ENCODE data around the gene HPX.

HPX gene

GRCh38 chr11:6459099-6459450, 18.3 kb upstream of the HPX start:
- no peak for DNase-seq

GRCh38 chr11:6458352-6459098, 17.7 kb upstream of the HPX start:
- no peak for DNase-seq

- no peak for DNase-seq
Measured at GRCh38 chr11:6457581-6458320, 17.0 kb upstream of the HPX start.

GRCh38 chr11:6456361-6457073, 15.7 kb upstream of the HPX start:
- DNase-seq = no peak

GRCh38 chr11:6455070-6455469, 14.3 kb upstream of the HPX start:
- DNase-seq = no peak

- no peak for DNase-seq
Measured at GRCh38 chr11:6453152-6453551, 12.4 kb upstream of the HPX start.

GRCh38 chr11:6452219-6452618, 11.4 kb upstream of the HPX start:
- DNase-seq = no peak

- no peak for DNase-seq
Measured at GRCh38 chr11:6448574-6448973, 7.8 kb upstream of the HPX start.

- DNase-seq = peak; percentile 60
Measured at GRCh38 chr11:6443269-6444003, 2.6 kb upstream of the HPX start.

GRCh38 chr11:6442441-6442840, 1.7 kb upstream of the HPX start:
- DNase-seq = no peak

- DNase-seq = peak; percentile 40
Measured at GRCh38 chr11:6438979-6439571, 1.7 kb downstream of the HPX start.

- DNase-seq = no peak
Measured at GRCh38 chr11:6437993-6438392, 2.8 kb downstream of the HPX start.

GRCh38 chr11:6437423-6437822, 3.4 kb downstream of the HPX start:
- DNase-seq = no peak

- DNase-seq = no peak
Measured at GRCh38 chr11:6433998-6434660, 6.7 kb downstream of the HPX start.

GRCh38 chr11:6431861-6432260, 8.9 kb downstream of the HPX start:
- no peak for DNase-seq

- DNase-seq = no peak
Measured at GRCh38 chr11:6427516-6427915, 13.3 kb downstream of the HPX start.

- no peak for DNase-seq
Measured at GRCh38 chr11:6420677-6421076, 20.1 kb downstream of the HPX start.

GRCh38 chr11:6419009-6419631, 21.7 kb downstream of the HPX start, which contains the start of gene APBB1:
APBB1 (minus strand) TSS chr11:6419094; CDS start chr11:6411347, 7,747 bp downstream.
- DNase-seq = peak; percentile 70

- DNase-seq = no peak
Measured at GRCh38 chr11:6418557-6419008, 22.2 kb downstream of the HPX start.

- DNase-seq = no peak
Measured at GRCh38 chr11:6417907-6418556, 22.8 kb downstream of the HPX start.

GRCh38 chr11:6415797-6416196, 25.0 kb downstream of the HPX start:
- no peak for DNase-seq

Measured in CD4-positive, alpha-beta T cell treated with Interleukin-15 for 1 hour (primary cell).